WTC11 (cell line): ENCODE data around the gene ASB2. TPM values are rescaled to one million over a fixed set of nuclear protein-coding genes. Genes with fewer than 3 reads are reported as not detected.

Experiments used
- ATAC-seq: fragments of 200-7000 bp; cut with Tn5 transposase; 2 replicates; pipeline ENCODE4 v1.10.0; 2021; ENCODE audit warnings: mild to moderate bottlenecking, moderate library complexity
- CTCF ChIA-PET: fragments of 300-600 bp; sonication (Branson Sonifier 250); formaldehyde crosslinking; loops from one replicate; lab custom pipeline; 2021; ENCODE audit warnings: antibody characterized with exemption; lab: Charles Lee
- POLR2A ChIA-PET: fragments of 350-600 bp; sonication (Branson Sonifier 250); formaldehyde crosslinking; loops from one replicate; lab custom pipeline; 2021; ENCODE audit warnings: antibody characterized with exemption; lab: Charles Lee
- DNase-seq: peaks from one replicate; pipeline ENCODE4 v3.0.0; 2021; ENCODE audit warnings: low spot score
- H3K27ac Mint-ChIP-seq: 2 replicates; pipeline ENCODE4 v1.8.0; 2021; ENCODE audit warnings: mixed read lengths
- H3K27me3 Mint-ChIP-seq: 2 replicates; pipeline ENCODE4 v1.8.0; 2021; ENCODE audit warnings: low read depth, mild to moderate bottlenecking, moderate library complexity, mixed read lengths
- H3K36me3 Mint-ChIP-seq: 2 replicates; pipeline ENCODE4 v1.8.0; 2021; ENCODE audit warnings: mixed read lengths
- H3K4me1 Mint-ChIP-seq: 2 replicates; pipeline ENCODE4 v1.8.0; 2022; ENCODE audit warnings: mixed read lengths
- H3K4me3 Mint-ChIP-seq: 2 replicates; pipeline ENCODE4 v1.8.0; 2021; ENCODE audit warnings: mild to moderate bottlenecking, moderate library complexity, mixed read lengths
- H3K9me3 Mint-ChIP-seq: 2 replicates; pipeline ENCODE4 v1.8.0; 2021; ENCODE audit warnings: mixed read lengths
- ELF4 ChIP-seq: sonication (generic); formaldehyde crosslinking; IDR thresholded peaks from 2 replicates; pipeline ENCODE4 v1.8.1; 2022; ENCODE audit warnings: low read depth, mild to moderate bottlenecking, moderate library complexity, missing genetic modification reagents
- EMX1 ChIP-seq: fragments of 250-450 bp; sonication (Bioruptor Pico); IDR thresholded peaks from 2 replicates; pipeline ENCODE4 v1.8.0; 2021; ENCODE audit warnings: mild to moderate bottlenecking
- FOXP1 ChIP-seq: sonication (generic); formaldehyde crosslinking; IDR thresholded peaks from 2 replicates; pipeline ENCODE4 v1.8.0; 2022; ENCODE audit warnings: missing genetic modification reagents, mild to moderate bottlenecking, moderate library complexity, borderline replicate concordance
- GRHL2 ChIP-seq: fragments of 250-450 bp; sonication (Bioruptor Pico); IDR thresholded peaks from 2 replicates; pipeline ENCODE4 v1.8.0; 2022; ENCODE audit warnings: mild to moderate bottlenecking, moderate library complexity; ENCODE audit not compliant: insufficient replicate concordance, severe bottlenecking
- IRF2 ChIP-seq: sonication (generic); formaldehyde crosslinking; IDR thresholded peaks from 2 replicates; pipeline ENCODE4 v1.8.0; 2022; ENCODE audit warnings: low read depth, missing genetic modification reagents, borderline replicate concordance
- JAZF1 ChIP-seq: fragments of 250-450 bp; sonication (Bioruptor Pico); IDR thresholded peaks from 2 replicates; pipeline ENCODE4 v1.9.0; 2021; ENCODE audit warnings: moderate library complexity, mild to moderate bottlenecking, inconsistent platforms
- JUN ChIP-seq: sonication (generic); formaldehyde crosslinking; IDR thresholded peaks from 2 replicates; pipeline ENCODE4 v1.8.0; 2023; ENCODE audit warnings: mild to moderate bottlenecking, missing genetic modification reagents
- MXD4 ChIP-seq: fragments of 250-450 bp; sonication (Bioruptor Pico); IDR thresholded peaks from 2 replicates; pipeline ENCODE4 v1.8.0; 2021; ENCODE audit warnings: mild to moderate bottlenecking, moderate library complexity, borderline replicate concordance
- NFATC4 ChIP-seq: fragments of 250-450 bp; sonication (Bioruptor Pico); IDR thresholded peaks from 2 replicates; pipeline ENCODE4 v1.9.0; 2021; ENCODE audit warnings: mild to moderate bottlenecking
- NFE2L1 ChIP-seq: sonication (generic); formaldehyde crosslinking; IDR thresholded peaks from 2 replicates; pipeline ENCODE4 v1.8.1; 2023; ENCODE audit warnings: missing genetic modification reagents
- NR1H2 ChIP-seq: sonication (generic); formaldehyde crosslinking; IDR thresholded peaks from 2 replicates; pipeline ENCODE4 v1.9.0; 2021; ENCODE audit warnings: mild to moderate bottlenecking, moderate library complexity, missing genetic modification reagents
- NR3C1 ChIP-seq: sonication (generic); formaldehyde crosslinking; conservative IDR thresholded peaks from 2 replicates; pipeline ENCODE4 v1.8.1; 2023; ENCODE audit warnings: low read depth, mild to moderate bottlenecking, missing genetic modification reagents
- OVOL2 ChIP-seq: fragments of 250-450 bp; sonication (Bioruptor Pico); IDR thresholded peaks from 2 replicates; pipeline ENCODE4 v1.9.0; 2021; ENCODE audit warnings: mild to moderate bottlenecking, borderline replicate concordance
- total RNA-seq: library from RNA; stranded (reverse); gene quantifications from 3 replicates; pipeline ENCODE4 v1.2.3, GENCODE V29; 2021
- TF ChIP-seq, protein P1 (sequence below): fragments of 250-450 bp; sonication (Bioruptor Pico); conservative IDR thresholded peaks from 2 replicates; pipeline ENCODE4 v1.9.0; 2021; ENCODE audit warnings: mild to moderate bottlenecking
- TF ChIP-seq, protein P2 (sequence below): sonication (generic); formaldehyde crosslinking; IDR thresholded peaks from 2 replicates; pipeline ENCODE4 v1.8.1; 2023; ENCODE audit warnings: mild to moderate bottlenecking, missing genetic modification reagents, borderline replicate concordance
- TF ChIP-seq, protein P3 (sequence below): sonication (generic); formaldehyde crosslinking; IDR thresholded peaks from 2 replicates; pipeline ENCODE4 v1.8.0; 2022; ENCODE audit warnings: missing genetic modification reagents
- TF ChIP-seq, protein P4 (sequence below): sonication (generic); formaldehyde crosslinking; IDR thresholded peaks from 2 replicates; pipeline ENCODE4 v1.8.0; 2022; ENCODE audit warnings: mild to moderate bottlenecking, missing genetic modification reagents
- TF ChIP-seq, protein P5 (sequence below): fragments of 200-600 bp; IDR thresholded peaks from 2 replicates; pipeline ENCODE4 v1.8.0; 2022; ENCODE audit warnings: antibody characterized with exemption

The ASB2 gene
- total RNA-seq, 1 experiment from 2014 or later = 0.37 TPM

DNA sequence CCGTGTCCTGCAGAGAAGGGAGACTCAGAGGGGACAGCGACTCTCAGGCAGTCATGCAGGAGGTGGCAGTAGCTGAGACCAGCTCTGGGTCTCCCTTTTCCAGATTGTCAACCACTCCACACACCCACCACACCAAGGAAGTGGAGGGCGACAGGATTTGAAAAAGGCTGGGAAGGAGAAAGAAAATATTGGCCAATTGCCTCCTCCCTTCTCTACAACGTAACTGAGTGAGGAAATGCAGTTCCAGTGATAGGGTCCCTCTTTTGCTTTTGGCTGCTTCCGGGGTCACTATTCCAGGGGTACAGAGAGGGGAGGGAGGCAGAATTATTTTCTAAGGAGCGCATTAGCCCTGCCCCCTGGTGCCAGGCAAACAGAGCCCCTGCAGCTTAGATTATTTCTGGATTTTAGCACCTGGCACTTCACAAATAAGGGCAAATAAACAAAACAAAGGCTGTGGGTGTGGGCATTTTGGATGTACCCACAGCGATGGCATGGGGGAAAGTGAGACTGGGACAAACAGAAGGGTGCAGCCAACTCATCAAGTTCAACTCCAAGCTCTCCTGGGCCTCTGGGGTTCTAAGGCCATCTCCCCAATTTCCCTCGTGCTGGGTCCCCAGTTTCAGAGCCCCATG lies 20.4 kb downstream of the ASB2 start:
- H3K27me3 Mint-ChIP-seq = no peaks in the 10 kb centered on the region
- ChIA-PET CTCF (interaction anchor here (1.1 to 7.5 kb wide), 4 partner anchors 14 to 81 kb away, joined by 3 to 52 read pairs (median 4); no protein-coding TSS in a partner anchor), POLR2A (no interaction called here)
- no peak for ATAC-seq
- no peak overlapping the region for H3K4me3 Mint-ChIP-seq
- TF ChIP-seq GRHL2 (CRISPR knock-in tag) (no peak), NR3C1 (CRISPR knock-in tag) (no peak), MXD4 (no peak), OVOL2 (CRISPR knock-in tag) (no peak), EMX1 (no peak), JUN (no peak), NFATC4 (CRISPR knock-in tag) (no peak), NR1H2 (no peak), FOXP1 (no peak)
- TF ChIP-seq, protein P1, sequence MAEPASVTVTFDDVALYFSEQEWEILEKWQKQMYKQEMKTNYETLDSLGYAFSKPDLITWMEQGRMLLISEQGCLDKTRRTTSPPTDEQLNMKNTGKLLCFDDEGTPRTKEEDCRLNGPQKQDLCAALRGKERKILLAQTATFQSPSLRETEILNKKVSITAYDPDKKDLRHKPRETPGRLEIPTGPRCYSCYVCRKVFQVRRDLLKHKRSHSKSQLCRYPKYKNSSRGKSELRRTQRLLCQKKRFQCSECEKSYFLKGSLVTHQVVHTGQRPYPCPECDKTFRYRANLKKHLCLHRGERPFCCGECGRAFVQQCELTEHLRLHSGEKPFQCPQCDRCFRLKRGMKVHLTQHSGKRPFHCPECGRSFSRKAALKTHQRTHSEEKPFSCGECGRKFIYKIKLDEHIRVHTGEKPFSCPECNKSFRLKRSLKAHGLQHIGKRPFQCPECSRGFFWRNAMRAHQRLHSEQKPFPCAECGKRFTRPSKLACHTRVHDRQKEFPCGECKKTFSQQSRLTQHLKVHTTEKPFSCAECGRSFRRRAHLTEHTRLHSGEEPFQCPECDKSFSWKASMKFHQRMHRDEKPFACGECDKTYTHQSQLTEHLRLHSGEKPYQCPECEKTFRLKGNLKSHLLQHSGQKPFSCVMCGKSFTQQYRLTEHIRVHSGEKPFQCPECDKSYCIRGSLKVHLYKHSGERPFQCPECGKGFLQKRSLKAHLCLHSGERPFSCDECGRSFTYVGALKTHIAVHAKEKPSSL (CRISPR knock-in tag) = no peak
- H3K27ac Mint-ChIP-seq = no peak overlapping the region
- H3K36me3 Mint-ChIP-seq = no peaks in the 10 kb centered on the region
- H3K4me1 Mint-ChIP-seq = peaks cover 42% of the 10 kb centered on the region
- no peaks in the 10 kb centered on the region for H3K9me3 Mint-ChIP-seq
- no peak for DNase-seq

DNA sequence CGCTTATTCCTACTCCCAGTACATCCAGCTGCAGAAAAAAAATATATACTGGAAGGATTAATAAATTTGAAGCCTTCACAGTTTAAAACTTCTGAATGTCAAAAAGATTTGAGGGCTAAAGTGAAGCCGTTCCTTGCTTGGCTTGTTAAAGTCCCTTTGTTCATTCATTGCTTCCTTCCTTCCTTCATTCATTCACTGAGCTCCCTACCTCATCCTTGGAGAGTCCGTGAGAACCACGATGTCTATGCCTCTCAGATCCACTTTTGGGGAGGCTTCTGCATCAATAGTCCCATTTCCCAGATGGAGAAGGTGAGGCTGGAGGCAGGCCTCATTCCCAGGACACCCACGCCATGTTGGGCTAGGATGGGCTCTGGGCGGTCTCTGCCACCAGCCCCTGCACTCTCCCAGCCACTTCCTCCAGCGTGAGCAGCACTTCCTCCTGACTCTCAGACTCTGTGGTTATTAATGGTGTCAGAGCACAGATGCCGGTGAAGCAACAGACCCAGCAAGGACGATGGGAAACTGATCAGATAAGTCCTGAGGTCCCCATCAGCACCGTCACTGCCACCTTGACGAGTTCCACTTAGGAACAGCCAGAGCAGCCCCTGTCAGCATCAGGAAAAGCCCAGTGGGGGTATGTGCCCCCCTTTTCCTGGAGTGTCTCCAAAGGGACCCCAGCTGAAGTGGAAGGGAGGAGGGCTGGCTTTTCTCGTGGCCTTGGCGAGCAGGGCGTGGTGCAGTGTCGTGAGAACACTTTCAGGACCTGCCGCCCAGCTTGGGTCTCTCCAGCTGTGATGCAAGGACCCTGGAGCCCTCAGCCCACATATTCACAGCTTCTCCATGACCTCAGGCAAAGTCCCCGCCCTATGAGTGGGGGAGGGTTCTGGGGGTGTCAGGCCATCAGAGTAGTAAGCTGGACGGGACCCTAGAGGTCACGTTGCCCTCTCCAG lies 21.2 kb downstream of the ASB2 start:
- POLR2A ChIA-PET = no interaction called here
- peaks cover 41% of the 10 kb centered on the region for H3K4me1 Mint-ChIP-seq
- DNase-seq (no peak), ATAC-seq (no peak)
- no peaks in the 10 kb centered on the region for H3K36me3 Mint-ChIP-seq
- H3K4me3 Mint-ChIP-seq = no peak overlapping the region
- H3K9me3 Mint-ChIP-seq = no peaks in the 10 kb centered on the region
- TF ChIP-seq JAZF1 (CRISPR knock-in tag) = no peak
- TF ChIP-seq, protein P2, sequence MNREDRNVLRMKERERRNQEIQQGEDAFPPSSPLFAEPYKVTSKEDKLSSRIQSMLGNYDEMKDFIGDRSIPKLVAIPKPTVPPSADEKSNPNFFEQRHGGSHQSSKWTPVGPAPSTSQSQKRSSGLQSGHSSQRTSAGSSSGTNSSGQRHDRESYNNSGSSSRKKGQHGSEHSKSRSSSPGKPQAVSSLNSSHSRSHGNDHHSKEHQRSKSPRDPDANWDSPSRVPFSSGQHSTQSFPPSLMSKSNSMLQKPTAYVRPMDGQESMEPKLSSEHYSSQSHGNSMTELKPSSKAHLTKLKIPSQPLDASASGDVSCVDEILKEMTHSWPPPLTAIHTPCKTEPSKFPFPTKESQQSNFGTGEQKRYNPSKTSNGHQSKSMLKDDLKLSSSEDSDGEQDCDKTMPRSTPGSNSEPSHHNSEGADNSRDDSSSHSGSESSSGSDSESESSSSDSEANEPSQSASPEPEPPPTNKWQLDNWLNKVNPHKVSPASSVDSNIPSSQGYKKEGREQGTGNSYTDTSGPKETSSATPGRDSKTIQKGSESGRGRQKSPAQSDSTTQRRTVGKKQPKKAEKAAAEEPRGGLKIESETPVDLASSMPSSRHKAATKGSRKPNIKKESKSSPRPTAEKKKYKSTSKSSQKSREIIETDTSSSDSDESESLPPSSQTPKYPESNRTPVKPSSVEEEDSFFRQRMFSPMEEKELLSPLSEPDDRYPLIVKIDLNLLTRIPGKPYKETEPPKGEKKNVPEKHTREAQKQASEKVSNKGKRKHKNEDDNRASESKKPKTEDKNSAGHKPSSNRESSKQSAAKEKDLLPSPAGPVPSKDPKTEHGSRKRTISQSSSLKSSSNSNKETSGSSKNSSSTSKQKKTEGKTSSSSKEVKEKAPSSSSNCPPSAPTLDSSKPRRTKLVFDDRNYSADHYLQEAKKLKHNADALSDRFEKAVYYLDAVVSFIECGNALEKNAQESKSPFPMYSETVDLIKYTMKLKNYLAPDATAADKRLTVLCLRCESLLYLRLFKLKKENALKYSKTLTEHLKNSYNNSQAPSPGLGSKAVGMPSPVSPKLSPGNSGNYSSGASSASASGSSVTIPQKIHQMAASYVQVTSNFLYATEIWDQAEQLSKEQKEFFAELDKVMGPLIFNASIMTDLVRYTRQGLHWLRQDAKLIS (CRISPR knock-in tag) = no peak
- no peak for TF ChIP-seq GRHL2 (CRISPR knock-in tag)
- no peak for TF ChIP-seq ELF4 (CRISPR knock-in tag)
- TF ChIP-seq NFE2L1 (CRISPR knock-in tag) = no peak
- TF ChIP-seq, protein P3, sequence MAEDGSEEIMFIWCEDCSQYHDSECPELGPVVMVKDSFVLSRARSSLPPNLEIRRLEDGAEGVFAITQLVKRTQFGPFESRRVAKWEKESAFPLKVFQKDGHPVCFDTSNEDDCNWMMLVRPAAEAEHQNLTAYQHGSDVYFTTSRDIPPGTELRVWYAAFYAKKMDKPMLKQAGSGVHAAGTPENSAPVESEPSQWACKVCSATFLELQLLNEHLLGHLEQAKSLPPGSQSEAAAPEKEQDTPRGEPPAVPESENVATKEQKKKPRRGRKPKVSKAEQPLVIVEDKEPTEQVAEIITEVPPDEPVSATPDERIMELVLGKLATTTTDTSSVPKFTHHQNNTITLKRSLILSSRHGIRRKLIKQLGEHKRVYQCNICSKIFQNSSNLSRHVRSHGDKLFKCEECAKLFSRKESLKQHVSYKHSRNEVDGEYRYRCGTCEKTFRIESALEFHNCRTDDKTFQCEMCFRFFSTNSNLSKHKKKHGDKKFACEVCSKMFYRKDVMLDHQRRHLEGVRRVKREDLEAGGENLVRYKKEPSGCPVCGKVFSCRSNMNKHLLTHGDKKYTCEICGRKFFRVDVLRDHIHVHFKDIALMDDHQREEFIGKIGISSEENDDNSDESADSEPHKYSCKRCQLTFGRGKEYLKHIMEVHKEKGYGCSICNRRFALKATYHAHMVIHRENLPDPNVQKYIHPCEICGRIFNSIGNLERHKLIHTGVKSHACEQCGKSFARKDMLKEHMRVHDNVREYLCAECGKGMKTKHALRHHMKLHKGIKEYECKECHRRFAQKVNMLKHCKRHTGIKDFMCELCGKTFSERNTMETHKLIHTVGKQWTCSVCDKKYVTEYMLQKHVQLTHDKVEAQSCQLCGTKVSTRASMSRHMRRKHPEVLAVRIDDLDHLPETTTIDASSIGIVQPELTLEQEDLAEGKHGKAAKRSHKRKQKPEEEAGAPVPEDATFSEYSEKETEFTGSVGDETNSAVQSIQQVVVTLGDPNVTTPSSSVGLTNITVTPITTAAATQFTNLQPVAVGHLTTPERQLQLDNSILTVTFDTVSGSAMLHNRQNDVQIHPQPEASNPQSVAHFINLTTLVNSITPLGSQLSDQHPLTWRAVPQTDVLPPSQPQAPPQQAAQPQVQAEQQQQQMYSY (CRISPR knock-in tag) = no peak
- TF ChIP-seq, protein P4, sequence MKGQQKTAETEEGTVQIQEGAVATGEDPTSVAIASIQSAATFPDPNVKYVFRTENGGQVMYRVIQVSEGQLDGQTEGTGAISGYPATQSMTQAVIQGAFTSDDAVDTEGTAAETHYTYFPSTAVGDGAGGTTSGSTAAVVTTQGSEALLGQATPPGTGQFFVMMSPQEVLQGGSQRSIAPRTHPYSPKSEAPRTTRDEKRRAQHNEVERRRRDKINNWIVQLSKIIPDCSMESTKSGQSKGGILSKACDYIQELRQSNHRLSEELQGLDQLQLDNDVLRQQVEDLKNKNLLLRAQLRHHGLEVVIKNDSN = no peak
- no peak for TF ChIP-seq MXD4
- no peak for TF ChIP-seq NR3C1 (CRISPR knock-in tag)
- no peak for TF ChIP-seq NR1H2
- TF ChIP-seq, protein P5, sequence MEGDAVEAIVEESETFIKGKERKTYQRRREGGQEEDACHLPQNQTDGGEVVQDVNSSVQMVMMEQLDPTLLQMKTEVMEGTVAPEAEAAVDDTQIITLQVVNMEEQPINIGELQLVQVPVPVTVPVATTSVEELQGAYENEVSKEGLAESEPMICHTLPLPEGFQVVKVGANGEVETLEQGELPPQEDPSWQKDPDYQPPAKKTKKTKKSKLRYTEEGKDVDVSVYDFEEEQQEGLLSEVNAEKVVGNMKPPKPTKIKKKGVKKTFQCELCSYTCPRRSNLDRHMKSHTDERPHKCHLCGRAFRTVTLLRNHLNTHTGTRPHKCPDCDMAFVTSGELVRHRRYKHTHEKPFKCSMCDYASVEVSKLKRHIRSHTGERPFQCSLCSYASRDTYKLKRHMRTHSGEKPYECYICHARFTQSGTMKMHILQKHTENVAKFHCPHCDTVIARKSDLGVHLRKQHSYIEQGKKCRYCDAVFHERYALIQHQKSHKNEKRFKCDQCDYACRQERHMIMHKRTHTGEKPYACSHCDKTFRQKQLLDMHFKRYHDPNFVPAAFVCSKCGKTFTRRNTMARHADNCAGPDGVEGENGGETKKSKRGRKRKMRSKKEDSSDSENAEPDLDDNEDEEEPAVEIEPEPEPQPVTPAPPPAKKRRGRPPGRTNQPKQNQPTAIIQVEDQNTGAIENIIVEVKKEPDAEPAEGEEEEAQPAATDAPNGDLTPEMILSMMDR = no peak
- no peak for TF ChIP-seq IRF2 (CRISPR knock-in tag)
- no peak overlapping the region for H3K27ac Mint-ChIP-seq
- CTCF ChIA-PET = interaction anchor here (1.1 to 7.5 kb wide), 4 partner anchors 15 to 81 kb away, joined by 3 to 52 read pairs (median 4); no protein-coding TSS in a partner anchor
- H3K27me3 Mint-ChIP-seq = no peaks in the 10 kb centered on the region
